Measurements from ENCODE around the gene TRAF6.
"Not testable (repeated sequence)": the region's sequence is repeated elsewhere in the genome, so short reads cannot be mapped to it uniquely, and the experiment has no call there.

Gene TRAF6

GRCh38 chr11:36493332-36493731, 16.7 kb downstream of the TRAF6 start:
- H3K4me3 ChIP-seq (ENCODE audit: low read depth, low read length), result no peak overlapping the region
- TF ChIP-seq CTCF (IDR thresholded peaks at IDR 0.05; ENCODE audit: low read depth, low read length, missing control alignments), result no peak
- no peak for DNase-seq (ENCODE audit: low read depth)

DNA sequence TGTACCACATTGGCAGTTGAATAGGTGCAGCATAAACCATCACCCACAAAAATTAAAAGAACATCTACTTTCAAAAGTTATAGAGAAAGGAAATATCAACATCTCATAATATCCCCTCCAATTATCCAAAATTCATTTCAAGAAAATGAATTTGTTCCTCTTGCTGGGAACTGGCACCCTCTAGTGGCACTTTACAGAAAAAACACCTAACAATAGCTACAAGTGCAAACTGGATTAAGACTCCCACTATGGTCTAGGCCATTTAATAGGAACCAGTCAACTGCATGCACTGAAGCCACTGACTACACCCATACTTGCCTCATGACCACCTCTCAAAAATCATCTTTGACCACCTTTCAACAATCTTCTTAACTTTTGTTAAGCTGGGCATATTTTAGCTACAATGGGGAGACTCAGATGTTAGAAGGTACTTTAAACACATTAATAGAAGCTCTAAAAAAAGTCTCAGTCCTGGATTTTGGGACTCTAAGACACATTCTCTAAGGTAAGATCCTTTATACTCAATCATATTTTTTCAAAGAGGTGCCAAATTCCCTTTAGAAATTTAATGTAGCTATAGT, 17.3 kb downstream of the TRAF6 start:
- H3K4me3 ChIP-seq (ENCODE audit: low read depth, low read length), result no peak overlapping the region
- peak; percentile 56 for TF ChIP-seq CTCF (IDR thresholded peaks at IDR 0.05; ENCODE audit: low read depth, low read length, missing control alignments)
- DNase-seq (ENCODE audit: low read depth), result peak; percentile 33

- no peak for TF ChIP-seq CTCF (IDR thresholded peaks at IDR 0.05; ENCODE audit: low read depth, low read length, missing control alignments)
- DNase-seq (ENCODE audit: low read depth), result no peak
- H3K4me3 ChIP-seq (ENCODE audit: low read depth, low read length), result no peak overlapping the region
These were observed 19.9 kb downstream of the TRAF6 start for GRCh38 chr11:36490026-36490806.

- TF ChIP-seq CTCF (IDR thresholded peaks at IDR 0.05; ENCODE audit: low read depth, low read length, missing control alignments), result no peak
- H3K4me3 ChIP-seq (ENCODE audit: low read depth, low read length), result no peak overlapping the region
- no peak for DNase-seq (ENCODE audit: low read depth)
These were observed 22.0 kb downstream of the TRAF6 start for GRCh38 chr11:36488096-36488495.

DNA sequence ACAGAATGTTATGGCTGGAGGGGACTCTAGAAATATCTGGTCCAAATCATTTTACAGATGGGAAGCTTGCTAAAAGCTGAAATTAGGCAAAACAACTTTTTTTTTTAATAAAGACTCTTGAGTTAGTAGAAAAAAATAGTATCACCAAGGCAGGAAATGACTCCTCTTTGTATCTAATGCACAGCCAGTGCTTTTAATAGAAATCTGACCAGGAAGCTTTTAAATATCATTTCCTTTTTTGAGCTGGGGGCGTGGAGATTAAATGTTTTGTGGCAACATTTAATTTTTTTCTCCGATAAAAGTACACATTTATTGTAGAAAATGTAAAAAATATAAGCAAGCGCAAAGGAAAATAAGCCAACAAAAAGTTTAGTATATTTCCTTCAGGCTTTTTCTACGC, 22.5 kb downstream of the TRAF6 start:
- no peak overlapping the region for H3K4me3 ChIP-seq (ENCODE audit: low read depth, low read length)
- no peak for DNase-seq (ENCODE audit: low read depth)
- TF ChIP-seq CTCF (IDR thresholded peaks at IDR 0.05; ENCODE audit: low read depth, low read length, missing control alignments), result no peak

DNA sequence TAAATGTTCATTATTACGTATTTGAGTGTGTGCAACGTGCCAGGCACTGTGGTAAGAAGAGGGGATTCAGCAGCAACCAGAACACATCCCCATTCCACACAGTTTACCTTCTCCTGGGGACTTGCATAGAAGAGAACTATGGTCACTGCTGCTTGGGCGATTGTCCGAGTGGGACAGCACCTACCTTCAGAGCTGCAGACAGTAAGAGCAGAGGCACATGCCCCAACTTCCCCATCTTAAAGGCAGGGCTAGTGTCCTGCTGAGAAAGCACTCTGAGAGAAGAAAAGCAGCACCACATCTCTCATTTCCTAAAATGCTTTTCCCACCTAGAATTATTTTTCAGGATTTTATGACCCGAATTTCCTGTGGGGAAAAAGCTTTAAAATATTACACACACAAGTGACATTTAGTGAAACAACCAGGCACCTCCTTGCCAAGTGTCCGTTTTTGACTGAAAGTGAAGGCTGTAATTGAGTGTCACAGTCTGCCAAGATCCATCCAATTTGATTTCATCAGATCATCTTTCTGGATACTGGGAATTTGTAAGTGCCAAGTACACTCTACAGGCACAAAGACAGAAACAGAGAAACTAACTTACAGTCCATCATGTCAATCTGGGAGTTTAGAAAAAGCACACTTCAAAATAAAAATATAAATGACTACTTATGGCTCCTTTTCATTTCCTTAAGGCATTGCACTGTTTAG, 24.6 kb downstream of the TRAF6 start:
- DNase-seq (ENCODE audit: low read depth), result no peak
- TF ChIP-seq CTCF (IDR thresholded peaks at IDR 0.05; ENCODE audit: low read depth, low read length, missing control alignments), result no peak
- no peak overlapping the region for H3K4me3 ChIP-seq (ENCODE audit: low read depth, low read length)

- not testable (repeated sequence) for H3K4me3 ChIP-seq (ENCODE audit: low read depth, low read length); DNase-seq (ENCODE audit: low read depth)
These were observed 27.0 kb downstream of the TRAF6 start for GRCh38 chr11:36483042-36483441.
